Cardiac septum (tissue), 1 donor: ENCODE results near the gene DNAH9. TPM values are rescaled to one million over a fixed set of nuclear protein-coding genes. Genes with fewer than 3 reads are reported as not detected.

Experiments used
- DNase-seq: peaks from one replicate; pipeline ENCODE4 v3.0.0-alpha.2; 2020; ENCODE audit warnings: low spot score
- intact Hi-C: fragments of 100-400 bp; cut with DNase I; formaldehyde crosslinking; loops from one replicate; pipeline ENCODE4 v1.14.0; 2022
- total RNA-seq: library from RNA; stranded (reverse); fragmentation: NEBNext Ultra II Directional; extraction: Animal tissue kit (Norgen Biotek cat#: 25700); gene quantifications from one replicate; pipeline ENCODE4 v1.2.1, GENCODE V29; 2021
- donor health status: DM: no; HTN: no; CAD: no.

The DNAH9 gene
- total RNA-seq, 1 donor from 2014 or later, result not detected

GRCh38 chr17:11642655-11643054 lies 44.4 kb downstream of the DNAH9 start:
- intact Hi-C loops, result loop anchor here (10.0 kb wide), 1 partner anchor 768 kb away; no protein-coding TSS in a partner anchor
- no peak for DNase-seq

GRCh38 chr17:11643851-11644250 lies 45.6 kb downstream of the DNAH9 start:
- no peak for DNase-seq
- intact Hi-C loops, result loop anchor here (10.0 kb wide), 1 partner anchor 769 kb away; no protein-coding TSS in a partner anchor

GRCh38 chr17:11644265-11645212 lies 46.3 kb downstream of the DNAH9 start:
- intact Hi-C loops, result loop anchor here (10.0 kb wide), 1 partner anchor 770 kb away; no protein-coding TSS in a partner anchor
- DNase-seq, result no peak

- no peak for DNase-seq
- intact Hi-C loops, result loop anchor here (10.0 kb wide), 1 partner anchor 771 kb away; no protein-coding TSS in a partner anchor
Measured at GRCh38 chr17:11645426-11645825, 47.2 kb downstream of the DNAH9 start.

- DNase-seq, result no peak
- intact Hi-C loops, result no loop called here
Measured at GRCh38 chr17:11651089-11651488, 52.8 kb downstream of the DNAH9 start.

- DNase-seq, result no peak
- intact Hi-C loops, result no loop called here
Measured at GRCh38 chr17:11668618-11669017, 70.3 kb downstream of the DNAH9 start.

- no peak for DNase-seq
- intact Hi-C loops, result no loop called here
Measured at GRCh38 chr17:11671126-11671525, 72.9 kb downstream of the DNAH9 start.

GRCh38 chr17:11682646-11683045 lies 84.4 kb downstream of the DNAH9 start:
- DNase-seq, result no peak
- intact Hi-C loops, result no loop called here

GRCh38 chr17:11690681-11691080 lies 92.4 kb downstream of the DNAH9 start:
- DNase-seq, result no peak
- intact Hi-C loops, result no loop called here

- DNase-seq, result no peak
- intact Hi-C loops, result no loop called here
Measured at GRCh38 chr17:11692688-11693087, 94.4 kb downstream of the DNAH9 start.

GRCh38 chr17:11693284-11693683 lies 95.0 kb downstream of the DNAH9 start:
- DNase-seq, result no peak
- intact Hi-C loops, result no loop called here

- no peak for DNase-seq
- intact Hi-C loops, result no loop called here
Measured at GRCh38 chr17:11700668-11701067, 102.4 kb downstream of the DNAH9 start.

GRCh38 chr17:11701911-11702310 lies 103.6 kb downstream of the DNAH9 start:
- intact Hi-C loops, result no loop called here
- DNase-seq, result no peak

- DNase-seq, result no peak
- intact Hi-C loops, result no loop called here
Measured at GRCh38 chr17:11704041-11704440, 105.8 kb downstream of the DNAH9 start.

GRCh38 chr17:11705111-11705510 lies 106.8 kb downstream of the DNAH9 start:
- intact Hi-C loops, result no loop called here

GRCh38 chr17:11707586-11707985 lies 109.3 kb downstream of the DNAH9 start:
- no peak for DNase-seq
- intact Hi-C loops, result no loop called here

More at GRCh38 chr17:11705111-11705510, 106.8 kb downstream of the DNAH9 start:
- no peak for DNase-seq

- intact Hi-C loops, result no loop called here
- DNase-seq, result no peak
Measured at GRCh38 chr17:11712456-11712855, 114.2 kb downstream of the DNAH9 start.

- no peak for DNase-seq
- intact Hi-C loops, result no loop called here
Measured at GRCh38 chr17:11719203-11719602, 120.9 kb downstream of the DNAH9 start.

- intact Hi-C loops, result no loop called here
Measured at GRCh38 chr17:11719856-11720255, 121.6 kb downstream of the DNAH9 start.

GRCh38 chr17:11720816-11721215 lies 122.5 kb downstream of the DNAH9 start:
- intact Hi-C loops, result no loop called here
- no peak for DNase-seq

More at GRCh38 chr17:11719856-11720255, 121.6 kb downstream of the DNAH9 start:
- no peak for DNase-seq

GRCh38 chr17:11730747-11731146 lies 132.5 kb downstream of the DNAH9 start:
- intact Hi-C loops, result no loop called here
- no peak for DNase-seq
